Progenitor cell of endocrine pancreas (in vitro differentiated cells): ENCODE data around the gene SERPINA10. TPM values are rescaled to one million over a fixed set of nuclear protein-coding genes. Genes with fewer than 3 reads are reported as not detected.
"Not testable (repeated sequence)": the region's sequence is repeated elsewhere in the genome, so short reads cannot be mapped to it uniquely, and the experiment has no call there.

Source experiments
- DNase-seq: peaks from one replicate; pipeline ENCODE4 v3.0.0; 2021; ENCODE audit warnings: low spot score; ENCODE audit not compliant: unreplicated experiment
- H3K27ac Mint-ChIP-seq: 2 replicates; pipeline ENCODE4 v1.8.0; 2021; ENCODE audit warnings: mild to moderate bottlenecking, moderate library complexity, mixed read lengths
- H3K27me3 Mint-ChIP-seq: 2 replicates; pipeline ENCODE4 v1.8.0; 2021; ENCODE audit warnings: mixed read lengths
- H3K36me3 Mint-ChIP-seq: 2 replicates; pipeline ENCODE4 v1.8.0; 2022; ENCODE audit warnings: mixed read lengths; ENCODE audit not compliant: insufficient read depth
- H3K4me1 Mint-ChIP-seq: 2 replicates; pipeline ENCODE4 v1.8.0; 2021; ENCODE audit warnings: low read depth, mixed read lengths
- H3K4me3 Mint-ChIP-seq: 2 replicates; pipeline ENCODE4 v1.8.0; 2021; ENCODE audit warnings: low read depth, mild to moderate bottlenecking, moderate library complexity, mixed read lengths
- H3K9me3 Mint-ChIP-seq: 2 replicates; pipeline ENCODE4 v1.8.0; 2021; ENCODE audit warnings: low read depth, mixed read lengths
- total RNA-seq: library from RNA; stranded (reverse); gene quantifications from 2 replicates; pipeline ENCODE4 v1.2.1, GENCODE V29; 2021
- TF ChIP-seq, protein P1 (sequence below): fragments of 200-600 bp; sonication (generic); IDR thresholded peaks from one replicate; pipeline ENCODE4 v1.5.0; 2021; ENCODE audit warnings: antibody characterized with exemption, mild to moderate bottlenecking; ENCODE audit not compliant: unreplicated experiment

The SERPINA10 gene
- total RNA-seq, 1 donor from 2014 or later, result 2.6 TPM

DNA sequence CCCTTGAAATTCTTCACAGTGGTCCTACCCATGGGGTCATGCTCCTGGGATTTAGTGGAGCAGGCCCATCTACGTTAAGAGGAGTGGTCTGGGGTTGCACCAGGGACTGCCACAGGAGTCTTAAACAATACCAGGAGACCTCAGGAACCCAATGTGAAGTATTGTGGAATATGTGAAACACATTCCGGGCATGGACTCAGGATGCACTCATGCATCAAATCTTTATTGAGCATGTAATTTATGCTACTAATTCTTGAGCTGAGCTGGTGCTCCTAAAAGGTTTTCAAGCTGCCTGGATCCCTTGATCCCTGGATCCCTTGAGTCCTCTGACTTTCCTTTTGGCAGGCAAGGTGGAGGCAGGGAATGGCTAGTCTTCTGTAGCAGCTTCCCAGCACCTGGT lies 8.8 kb downstream of the SERPINA10 start:
- peaks cover 9% of the 10 kb centered on the region for H3K36me3 Mint-ChIP-seq
- no peaks in the 10 kb centered on the region for H3K27me3 Mint-ChIP-seq
- peaks cover 5% of the 10 kb centered on the region for H3K9me3 Mint-ChIP-seq
- H3K27ac Mint-ChIP-seq, result no peak overlapping the region
- TF ChIP-seq, protein P1, sequence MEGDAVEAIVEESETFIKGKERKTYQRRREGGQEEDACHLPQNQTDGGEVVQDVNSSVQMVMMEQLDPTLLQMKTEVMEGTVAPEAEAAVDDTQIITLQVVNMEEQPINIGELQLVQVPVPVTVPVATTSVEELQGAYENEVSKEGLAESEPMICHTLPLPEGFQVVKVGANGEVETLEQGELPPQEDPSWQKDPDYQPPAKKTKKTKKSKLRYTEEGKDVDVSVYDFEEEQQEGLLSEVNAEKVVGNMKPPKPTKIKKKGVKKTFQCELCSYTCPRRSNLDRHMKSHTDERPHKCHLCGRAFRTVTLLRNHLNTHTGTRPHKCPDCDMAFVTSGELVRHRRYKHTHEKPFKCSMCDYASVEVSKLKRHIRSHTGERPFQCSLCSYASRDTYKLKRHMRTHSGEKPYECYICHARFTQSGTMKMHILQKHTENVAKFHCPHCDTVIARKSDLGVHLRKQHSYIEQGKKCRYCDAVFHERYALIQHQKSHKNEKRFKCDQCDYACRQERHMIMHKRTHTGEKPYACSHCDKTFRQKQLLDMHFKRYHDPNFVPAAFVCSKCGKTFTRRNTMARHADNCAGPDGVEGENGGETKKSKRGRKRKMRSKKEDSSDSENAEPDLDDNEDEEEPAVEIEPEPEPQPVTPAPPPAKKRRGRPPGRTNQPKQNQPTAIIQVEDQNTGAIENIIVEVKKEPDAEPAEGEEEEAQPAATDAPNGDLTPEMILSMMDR, result no peak
- no peak for DNase-seq
- no peak overlapping the region for H3K4me3 Mint-ChIP-seq
- no peaks in the 10 kb centered on the region for H3K4me1 Mint-ChIP-seq

DNA sequence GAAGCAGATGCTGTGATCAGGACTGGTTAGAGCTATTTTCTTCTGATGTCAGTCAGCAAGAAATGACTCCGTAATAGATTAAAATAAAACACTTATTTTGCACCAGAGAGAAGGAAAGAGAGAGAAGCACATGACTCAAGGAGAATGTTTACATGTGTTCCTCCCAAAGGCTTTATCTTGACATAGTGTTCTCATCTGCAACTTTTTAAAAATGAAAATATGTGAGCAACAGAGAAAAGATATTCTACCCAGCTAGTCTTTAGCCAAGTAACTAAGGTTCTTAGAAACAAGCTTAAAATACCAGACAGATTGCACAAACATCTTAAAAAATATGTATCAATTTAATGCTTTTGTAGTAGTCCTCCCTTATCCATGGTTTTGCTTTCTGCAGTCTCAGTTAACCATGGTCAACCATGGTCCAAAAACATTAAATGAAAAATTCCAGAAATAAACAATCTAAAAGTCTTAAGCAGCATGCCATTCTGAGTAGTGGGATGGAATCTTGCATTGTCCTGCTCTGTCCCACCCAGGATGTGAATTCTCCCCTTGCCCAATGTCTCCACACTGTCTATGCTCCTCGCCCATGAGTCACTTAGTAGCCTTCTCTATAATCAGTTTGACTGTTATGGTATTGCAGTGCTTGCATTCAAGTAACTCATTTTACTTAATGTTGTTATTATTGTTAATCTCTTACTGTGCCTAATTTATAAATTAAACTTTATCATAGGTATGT lies 9.9 kb downstream of the SERPINA10 start:
- no peaks in the 10 kb centered on the region for H3K4me1 Mint-ChIP-seq
- TF ChIP-seq, protein P1, result no peak
- H3K9me3 Mint-ChIP-seq, result peaks cover 5% of the 10 kb centered on the region
- H3K36me3 Mint-ChIP-seq, result peaks cover 9% of the 10 kb centered on the region
- H3K27ac Mint-ChIP-seq, result no peak overlapping the region
- H3K4me3 Mint-ChIP-seq, result no peak overlapping the region
- H3K27me3 Mint-ChIP-seq, result no peaks in the 10 kb centered on the region
- no peak for DNase-seq

DNA sequence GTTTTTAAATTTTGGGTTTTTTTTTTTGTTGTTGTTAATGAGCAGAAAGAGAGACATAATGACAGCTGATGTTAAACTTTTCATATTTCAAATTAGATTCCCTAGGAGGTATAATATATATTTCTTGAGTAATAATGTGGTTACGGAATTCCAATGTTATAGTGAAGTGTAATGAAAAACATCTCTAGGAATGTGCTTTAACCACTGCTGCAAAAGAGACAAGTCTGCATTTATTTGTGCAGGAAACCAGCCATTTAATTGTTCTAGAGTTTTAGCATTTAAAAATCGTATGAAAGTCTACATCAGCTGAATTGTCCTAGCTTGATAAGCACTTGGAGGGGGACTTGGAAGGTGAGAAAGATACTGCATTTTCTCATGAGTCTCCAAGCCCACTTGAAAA lies 14.3 kb downstream of the SERPINA10 start:
- H3K4me3 Mint-ChIP-seq, result no peak overlapping the region
- H3K9me3 Mint-ChIP-seq, result no peaks in the 10 kb centered on the region
- no peaks in the 10 kb centered on the region for H3K4me1 Mint-ChIP-seq
- H3K27me3 Mint-ChIP-seq, result no peaks in the 10 kb centered on the region
- no peak for DNase-seq
- peaks cover 2% of the 10 kb centered on the region for H3K36me3 Mint-ChIP-seq
- no peak overlapping the region for H3K27ac Mint-ChIP-seq
- TF ChIP-seq, protein P1, result no peak

DNA sequence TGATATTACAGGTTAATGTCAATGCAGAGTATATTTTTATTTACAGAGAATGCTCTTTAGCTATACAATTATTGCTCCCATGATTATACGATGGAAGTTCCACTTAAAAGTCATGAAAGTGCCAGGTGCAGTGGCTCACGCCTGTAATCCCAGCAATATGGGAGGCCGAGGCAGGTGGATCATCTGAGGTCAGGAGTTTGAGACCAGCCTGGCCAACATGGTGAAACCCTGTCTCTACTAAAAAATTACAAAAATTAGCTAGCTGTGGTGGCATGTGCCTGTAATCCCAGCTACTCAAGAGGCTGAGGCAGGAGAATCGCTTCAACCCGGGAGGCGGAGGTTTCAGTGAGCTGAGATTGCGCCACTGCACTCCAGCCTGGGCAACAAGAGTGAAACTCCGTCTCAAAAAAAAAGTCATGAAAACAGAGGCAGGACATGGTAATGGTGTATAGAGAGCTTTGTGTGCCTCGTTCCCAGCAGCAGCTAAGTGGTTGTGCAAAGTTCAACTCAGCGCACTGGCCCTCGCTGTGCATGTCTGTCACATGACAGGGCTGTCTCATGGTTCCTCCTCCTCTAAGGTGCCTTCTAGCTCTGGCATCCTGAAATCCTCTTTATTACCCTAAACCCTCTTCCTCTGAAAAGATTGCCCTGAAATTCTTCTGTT lies 16.0 kb downstream of the SERPINA10 start:
- not testable (repeated sequence) for H3K4me1 Mint-ChIP-seq, H3K4me3 Mint-ChIP-seq, H3K27ac Mint-ChIP-seq

DNA sequence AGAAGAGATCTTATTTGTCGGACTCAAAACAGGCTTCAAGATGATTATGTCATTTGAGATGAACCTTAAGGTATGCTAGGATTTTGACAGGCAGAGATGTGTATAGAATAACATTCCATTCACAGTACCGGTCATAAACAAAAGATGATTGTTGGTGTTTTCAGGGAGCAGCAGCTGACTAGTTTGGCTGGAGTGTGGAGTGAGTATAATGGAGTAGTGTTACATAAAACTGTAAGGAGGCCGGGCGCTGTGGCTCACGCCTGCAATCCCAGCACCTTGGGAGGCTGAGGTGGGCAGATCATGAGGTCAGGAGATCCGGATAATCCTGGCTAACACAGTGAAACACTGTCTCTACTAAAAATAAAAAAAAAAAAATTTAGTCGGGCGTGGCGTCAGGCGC lies 23.9 kb downstream of the SERPINA10 start:
- Mint-ChIP-seq H3K9me3 (no peaks in the 10 kb centered on the region), H3K4me1 (no peaks in the 10 kb centered on the region), H3K27me3 (no peaks in the 10 kb centered on the region), H3K27ac (no peak overlapping the region), H3K36me3 (peaks cover 11% of the 10 kb centered on the region), H3K4me3 (no peak overlapping the region)
- TF ChIP-seq, protein P1, result no peak
- DNase-seq, result no peak

More for the DNA sequence above, 16.0 kb downstream of the SERPINA10 start:
- H3K9me3 Mint-ChIP-seq, H3K36me3 Mint-ChIP-seq, H3K27me3 Mint-ChIP-seq, DNase-seq: not testable (repeated sequence)

DNA sequence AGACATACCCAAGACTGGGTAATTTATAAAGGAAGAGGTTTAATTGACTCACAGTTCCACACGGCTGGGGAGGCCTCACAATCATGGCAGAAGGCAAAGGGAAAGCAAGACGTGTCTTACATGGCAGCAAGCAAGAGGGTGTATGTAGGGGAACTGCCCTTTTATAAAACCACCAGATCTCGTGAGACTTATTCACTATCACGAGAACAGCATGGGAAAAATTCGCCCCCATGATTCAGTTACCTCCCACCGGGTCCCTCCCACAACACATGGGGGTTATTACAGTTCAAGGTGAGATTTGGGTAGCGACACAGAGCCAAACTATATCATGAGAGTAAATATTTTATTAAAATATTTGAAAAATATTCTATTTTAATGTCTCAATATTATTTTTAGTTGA lies 24.5 kb downstream of the SERPINA10 start:
- not testable (repeated sequence) for H3K27ac Mint-ChIP-seq, DNase-seq, H3K9me3 Mint-ChIP-seq, H3K4me1 Mint-ChIP-seq, H3K4me3 Mint-ChIP-seq, H3K27me3 Mint-ChIP-seq
- peaks cover 13% of the 10 kb centered on the region for H3K36me3 Mint-ChIP-seq
